Ishikawa (cell line): ENCODE measurements around the gene DGKI.

Experiments
- CEBPB ChIP-seq: IDR thresholded peaks from 2 replicates; pipeline ENCODE4 v1.6.1; 2012
- CREB1 ChIP-seq: IDR thresholded peaks from 2 replicates; pipeline ENCODE4 v1.6.1; 2012; ENCODE audit warnings: low read depth
- EGR1 ChIP-seq: IDR thresholded peaks from 2 replicates; pipeline ENCODE4 v1.6.1; 2012
- EP300 ChIP-seq: IDR thresholded peaks from 2 replicates; pipeline ENCODE4 v1.6.1; 2012; ENCODE audit warnings: borderline replicate concordance
- FOXM1 ChIP-seq: IDR thresholded peaks from 2 replicates; pipeline ENCODE4 v1.6.1; 2012; ENCODE audit warnings: low read depth, borderline replicate concordance
- NFIC ChIP-seq: IDR thresholded peaks from 2 replicates; pipeline ENCODE4 v1.6.1; 2012
- RAD21 ChIP-seq: IDR thresholded peaks from 2 replicates; pipeline ENCODE4 v1.6.1; 2012; ENCODE audit warnings: low read depth
- TAF1 ChIP-seq: IDR thresholded peaks from 2 replicates; pipeline ENCODE4 v1.6.1; 2012; ENCODE audit warnings: low read depth, mild to moderate bottlenecking
- TCF12 ChIP-seq: IDR thresholded peaks from 2 replicates; pipeline ENCODE4 v1.6.1; 2012; ENCODE audit warnings: low read depth
- TEAD4 ChIP-seq: IDR thresholded peaks from 2 replicates; pipeline ENCODE4 v1.6.1; 2012
- USF1 ChIP-seq: IDR thresholded peaks from 2 replicates; pipeline ENCODE4 v1.6.1; 2012
- YY1 ChIP-seq: IDR thresholded peaks from 2 replicates; pipeline ENCODE4 v1.6.1; 2012; ENCODE audit warnings: low read depth
- ZBTB7A ChIP-seq: IDR thresholded peaks from 2 replicates; pipeline ENCODE4 v1.6.1; 2012; ENCODE audit warnings: low read depth
- TF ChIP-seq, protein P1 (sequence below): IDR thresholded peaks from 2 replicates; pipeline ENCODE4 v1.6.1; 2012; ENCODE audit warnings: low read depth, mild to moderate bottlenecking
- TF ChIP-seq, protein P2 (sequence below): IDR thresholded peaks from 2 replicates; pipeline ENCODE4 v1.6.1; 2012

The DGKI gene

DNA sequence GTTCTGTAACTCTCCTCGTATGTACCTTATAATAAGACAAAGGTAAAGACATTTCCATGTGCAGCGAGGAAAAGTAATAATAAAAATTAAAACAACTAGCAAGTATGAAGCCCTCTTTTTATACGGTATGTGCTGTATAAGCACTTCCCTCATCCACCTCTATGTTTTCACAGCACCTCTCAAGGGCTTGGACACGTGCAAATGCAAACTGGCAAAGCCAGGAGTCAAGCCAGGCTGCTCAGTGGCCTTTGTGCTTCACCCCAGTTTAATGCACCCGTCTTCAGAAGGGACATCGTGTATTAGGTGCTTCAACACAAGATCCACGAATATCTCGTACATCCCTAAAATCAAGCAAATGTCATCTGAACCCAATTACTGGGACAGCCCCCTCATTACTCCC lies 1.3 kb upstream of the DGKI start:
- TF ChIP-seq TAF1 (no peak), CEBPB (no peak), USF1 (no peak), FOXM1 (no peak), RAD21 (no peak), TCF12 (no peak), CREB1 (no peak), TEAD4 (no peak), YY1 (no peak), EGR1 (no peak), ZBTB7A (no peak), NFIC (no peak)
- TF ChIP-seq, protein P1, sequence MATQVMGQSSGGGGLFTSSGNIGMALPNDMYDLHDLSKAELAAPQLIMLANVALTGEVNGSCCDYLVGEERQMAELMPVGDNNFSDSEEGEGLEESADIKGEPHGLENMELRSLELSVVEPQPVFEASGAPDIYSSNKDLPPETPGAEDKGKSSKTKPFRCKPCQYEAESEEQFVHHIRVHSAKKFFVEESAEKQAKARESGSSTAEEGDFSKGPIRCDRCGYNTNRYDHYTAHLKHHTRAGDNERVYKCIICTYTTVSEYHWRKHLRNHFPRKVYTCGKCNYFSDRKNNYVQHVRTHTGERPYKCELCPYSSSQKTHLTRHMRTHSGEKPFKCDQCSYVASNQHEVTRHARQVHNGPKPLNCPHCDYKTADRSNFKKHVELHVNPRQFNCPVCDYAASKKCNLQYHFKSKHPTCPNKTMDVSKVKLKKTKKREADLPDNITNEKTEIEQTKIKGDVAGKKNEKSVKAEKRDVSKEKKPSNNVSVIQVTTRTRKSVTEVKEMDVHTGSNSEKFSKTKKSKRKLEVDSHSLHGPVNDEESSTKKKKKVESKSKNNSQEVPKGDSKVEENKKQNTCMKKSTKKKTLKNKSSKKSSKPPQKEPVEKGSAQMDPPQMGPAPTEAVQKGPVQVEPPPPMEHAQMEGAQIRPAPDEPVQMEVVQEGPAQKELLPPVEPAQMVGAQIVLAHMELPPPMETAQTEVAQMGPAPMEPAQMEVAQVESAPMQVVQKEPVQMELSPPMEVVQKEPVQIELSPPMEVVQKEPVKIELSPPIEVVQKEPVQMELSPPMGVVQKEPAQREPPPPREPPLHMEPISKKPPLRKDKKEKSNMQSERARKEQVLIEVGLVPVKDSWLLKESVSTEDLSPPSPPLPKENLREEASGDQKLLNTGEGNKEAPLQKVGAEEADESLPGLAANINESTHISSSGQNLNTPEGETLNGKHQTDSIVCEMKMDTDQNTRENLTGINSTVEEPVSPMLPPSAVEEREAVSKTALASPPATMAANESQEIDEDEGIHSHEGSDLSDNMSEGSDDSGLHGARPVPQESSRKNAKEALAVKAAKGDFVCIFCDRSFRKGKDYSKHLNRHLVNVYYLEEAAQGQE: no peak

DNA sequence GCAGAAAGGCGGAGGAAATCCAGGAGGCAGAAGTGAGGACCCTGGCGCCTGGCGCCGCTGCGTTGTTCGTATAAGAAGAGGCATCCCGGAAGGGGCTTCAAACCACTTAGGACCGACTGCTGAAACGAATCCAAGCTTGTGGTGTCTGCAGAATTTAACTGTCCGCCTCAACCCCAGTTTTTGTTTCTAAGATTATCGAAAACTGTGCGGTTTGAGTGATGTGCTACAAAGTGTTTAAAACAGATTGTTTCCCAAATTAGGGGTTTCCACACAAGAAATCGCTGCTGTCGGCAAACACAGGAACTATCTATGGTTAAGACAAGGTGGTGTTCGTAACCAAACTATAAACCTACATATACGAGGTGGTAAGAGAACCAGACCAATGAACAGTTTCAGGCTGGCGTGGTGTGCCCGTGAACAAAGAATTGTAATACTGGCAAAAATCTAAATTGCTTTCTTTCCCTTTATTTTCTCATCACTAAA lies 835 bp upstream of the DGKI start:
- TF ChIP-seq TEAD4 (no peak), CEBPB (no peak), RAD21 (no peak), ZBTB7A (no peak), EGR1 (no peak), NFIC (no peak)
- TF ChIP-seq, protein P1: no peak

DNA sequence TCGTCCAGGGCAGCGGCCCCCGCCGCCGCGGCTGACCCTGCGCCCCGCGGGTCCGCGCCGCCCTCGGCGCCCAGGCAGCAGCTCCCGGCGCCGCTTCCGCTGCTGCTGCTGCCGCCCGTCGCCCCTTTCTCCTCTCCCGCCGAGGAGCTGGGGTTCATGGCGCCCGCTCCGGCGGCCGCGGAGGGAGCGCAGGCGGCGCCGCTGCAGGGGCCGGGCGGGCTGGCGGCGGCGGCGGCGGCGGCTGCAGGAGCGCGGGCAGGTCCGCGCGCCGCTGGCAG lies 286 bp downstream of the DGKI start:
- no peak for TF ChIP-seq EP300
- TF ChIP-seq, protein P1: no peak
- no peak for TF ChIP-seq CEBPB
- TF ChIP-seq, protein P2, sequence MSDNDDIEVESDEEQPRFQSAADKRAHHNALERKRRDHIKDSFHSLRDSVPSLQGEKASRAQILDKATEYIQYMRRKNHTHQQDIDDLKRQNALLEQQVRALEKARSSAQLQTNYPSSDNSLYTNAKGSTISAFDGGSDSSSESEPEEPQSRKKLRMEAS: no peak
- TF ChIP-seq NFIC: no peak
- TF ChIP-seq CREB1: no peak
- TF ChIP-seq YY1: no peak

DNA sequence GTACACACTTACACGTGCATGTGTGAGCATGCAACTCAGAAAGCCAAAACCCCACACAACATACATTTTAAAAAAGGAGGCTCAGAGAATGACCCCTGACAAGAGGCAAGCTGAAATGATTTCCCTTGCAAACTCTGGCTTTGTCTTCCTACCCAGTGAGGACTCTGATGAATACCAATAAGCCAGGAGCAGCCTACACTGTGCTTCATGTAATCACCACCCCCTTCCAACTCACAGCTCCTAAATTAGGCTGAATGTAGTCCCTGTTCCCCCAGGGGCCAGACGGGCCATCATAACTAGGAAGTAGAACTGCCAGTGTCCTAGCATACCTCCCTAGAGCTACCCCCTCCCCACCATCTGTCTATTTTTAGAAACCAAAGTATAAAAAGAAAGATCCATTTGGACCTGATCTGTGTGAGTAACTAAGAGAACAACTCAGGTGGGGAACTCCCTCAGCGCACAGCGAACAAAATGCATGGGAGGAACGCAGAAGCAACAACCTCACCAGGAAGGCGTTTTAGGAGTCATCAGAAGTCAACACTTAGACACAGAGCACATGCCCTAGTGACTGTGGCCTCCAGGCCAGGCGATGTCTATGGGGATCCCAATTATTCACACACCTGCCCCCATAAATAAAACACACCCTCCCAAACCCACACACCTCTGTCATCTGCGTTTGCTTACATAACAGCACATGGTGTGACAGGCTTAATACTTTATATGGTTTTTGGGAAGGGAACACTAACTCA lies 1.9 kb downstream of the DGKI start:
- TF ChIP-seq TAF1 (no peak), YY1 (no peak), EP300 (no peak)
- TF ChIP-seq, protein P2: no peak

DNA sequence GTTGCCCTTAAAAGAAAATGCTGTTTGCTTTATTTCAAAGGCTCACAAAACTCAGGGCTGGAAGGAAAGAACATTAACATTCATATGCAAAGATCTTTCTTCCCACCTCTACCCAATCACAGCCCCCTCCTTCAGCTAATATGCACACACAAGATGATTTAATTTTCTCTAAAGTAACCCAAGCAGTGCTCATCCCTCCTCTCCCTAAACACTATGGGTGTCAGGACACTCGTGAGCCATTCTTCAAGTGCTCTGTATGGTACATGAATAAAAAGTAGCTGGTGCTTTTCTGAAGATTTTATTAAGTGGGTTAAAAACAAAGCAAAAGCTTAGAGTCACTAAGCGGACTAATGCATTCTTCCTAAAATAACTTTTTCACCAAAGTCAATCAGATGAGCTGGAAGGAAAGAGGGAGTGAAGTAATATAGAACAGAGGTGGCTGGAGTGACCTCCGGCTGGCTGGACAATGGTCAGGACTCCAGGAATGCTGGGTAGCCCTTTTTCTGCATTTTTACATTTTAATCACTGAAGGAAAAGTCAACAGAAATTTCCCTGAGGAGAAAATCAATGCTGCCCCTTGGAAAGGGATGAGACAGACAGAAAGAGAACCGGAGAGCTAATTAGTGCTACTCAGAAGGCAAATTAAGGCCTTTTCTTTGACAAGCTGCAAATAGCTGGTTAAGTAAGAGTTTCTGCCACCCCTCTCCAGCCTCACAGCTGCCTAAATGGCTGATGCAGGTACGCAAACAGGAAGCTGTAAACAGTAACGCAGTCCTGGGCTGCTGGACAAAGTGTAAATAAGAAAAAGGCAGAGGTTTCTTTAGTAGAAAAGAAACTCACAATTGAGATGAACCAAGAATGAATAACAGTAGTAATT lies 6.6 kb downstream of the DGKI start:
- TF ChIP-seq EGR1 (no peak), NFIC (no peak), CEBPB (no peak), FOXM1 (no peak), YY1 (no peak), TAF1 (no peak), RAD21 (no peak), EP300 (no peak), USF1 (no peak), CREB1 (no peak), TCF12 (no peak), TEAD4 (no peak), ZBTB7A (no peak)
- TF ChIP-seq, protein P2: no peak
- TF ChIP-seq, protein P1: no peak
